ENCODE measurements around the gene NR5A1. TPM values are rescaled to one million over a fixed set of nuclear protein-coding genes. Genes with fewer than 3 reads are reported as not detected.

NR5A1 gene
- total RNA-seq, 1 experiment from 2014 or later, result not detected

DNA sequence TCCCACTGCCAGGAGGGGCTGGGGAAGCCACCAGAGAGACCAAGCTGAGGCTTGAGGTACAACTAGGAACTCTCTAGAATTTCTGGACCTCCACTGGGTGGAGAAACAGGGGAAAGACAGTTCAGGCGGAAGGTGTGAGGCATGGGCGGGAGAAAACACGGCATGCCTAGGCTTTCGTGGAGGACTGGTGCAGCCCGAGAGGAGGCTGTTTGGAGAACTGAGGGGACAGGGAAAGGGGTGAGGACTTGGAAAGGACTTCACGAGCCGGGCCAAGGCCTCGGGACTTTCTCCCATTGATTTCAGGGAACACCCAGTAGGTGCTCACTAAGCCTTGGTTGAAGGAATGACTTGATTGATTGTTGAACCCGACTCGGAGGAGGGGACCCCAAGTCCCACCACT is 66.4 kb downstream of the NR5A1 start:
- in situ Hi-C loops (cut with HindIII; ENCODE audit: low pct_unique_long_range_greater_than_20kb, low sequenced_read_pairs), result no loop called here
- no peak for DNase-seq (ENCODE audit: low read depth, low spot score)

DNA sequence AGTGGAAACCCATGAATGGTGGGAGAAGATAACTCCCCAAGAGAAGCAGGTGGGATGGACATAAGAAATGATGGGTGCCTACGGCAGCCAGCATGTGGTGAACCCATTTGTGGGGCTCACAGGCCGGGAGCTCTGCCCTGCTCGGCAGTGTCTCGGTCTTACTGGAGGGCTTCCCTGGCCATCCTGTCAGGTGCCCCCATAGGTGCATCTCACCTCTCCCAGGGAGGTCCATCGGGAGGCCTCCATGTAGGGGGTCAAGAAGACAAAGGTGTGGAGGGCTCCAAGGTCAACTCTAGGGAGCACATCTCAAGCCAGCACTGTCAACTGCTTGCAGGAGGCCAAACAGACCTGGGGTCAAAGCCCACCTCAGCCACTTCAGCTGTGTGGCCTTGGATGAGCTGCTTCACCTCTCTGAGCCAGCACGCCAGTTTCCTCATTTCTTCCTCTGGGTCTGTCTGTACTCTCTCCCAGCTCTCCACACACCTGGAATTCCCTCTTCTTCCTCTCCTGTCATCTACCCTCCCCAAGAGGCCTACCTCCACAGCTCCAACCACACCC is 67.4 kb downstream of the NR5A1 start:
- in situ Hi-C loops (cut with HindIII; ENCODE audit: low pct_unique_long_range_greater_than_20kb, low sequenced_read_pairs), result no loop called here
- DNase-seq (ENCODE audit: low read depth, low spot score), result no peak

DNA sequence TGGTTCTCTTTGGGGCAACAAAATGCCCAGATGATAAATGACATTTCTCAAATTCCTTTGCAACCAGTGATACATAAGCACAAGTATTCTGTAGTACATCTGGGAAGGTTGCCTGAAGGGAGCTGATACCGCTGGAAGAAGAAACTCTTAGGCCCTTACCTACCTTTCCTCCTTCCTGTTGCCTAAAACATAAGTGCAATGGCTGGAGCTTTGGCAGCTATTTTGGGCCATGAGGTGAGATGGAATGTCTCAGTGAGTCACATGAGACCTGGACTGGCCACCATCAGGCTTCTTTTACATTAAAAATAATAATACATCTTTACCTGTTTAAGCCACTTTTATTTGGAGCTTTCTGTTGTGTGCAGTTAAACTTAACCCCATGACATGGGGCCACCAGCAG is 68.1 kb downstream of the NR5A1 start:
- no peak for DNase-seq (ENCODE audit: low read depth, low spot score)
- in situ Hi-C loops (cut with HindIII; ENCODE audit: low pct_unique_long_range_greater_than_20kb, low sequenced_read_pairs), result no loop called here

DNA sequence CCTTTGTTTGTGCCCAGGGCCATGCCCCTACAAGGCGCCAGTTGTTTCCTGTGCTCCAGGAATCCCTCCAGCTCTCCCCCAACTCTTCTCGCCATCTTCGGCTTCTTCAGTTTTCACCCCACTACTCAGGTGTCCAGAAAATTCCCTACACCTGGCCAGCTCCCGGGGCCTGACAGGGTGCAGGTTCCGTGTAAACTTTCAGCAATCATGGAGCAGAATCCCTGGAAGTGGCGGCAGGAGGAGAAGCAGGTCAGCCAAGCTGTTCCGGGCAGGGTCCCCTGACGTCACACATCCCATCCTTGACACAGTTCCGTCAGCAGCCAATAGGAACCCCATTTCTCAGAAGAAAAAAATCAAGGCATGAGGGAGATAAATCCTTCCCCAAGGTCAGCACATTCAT is 69.1 kb downstream of the NR5A1 start:
- no peak for DNase-seq (ENCODE audit: low read depth, low spot score)
- in situ Hi-C loops (cut with HindIII; ENCODE audit: low pct_unique_long_range_greater_than_20kb, low sequenced_read_pairs), result no loop called here

DNA sequence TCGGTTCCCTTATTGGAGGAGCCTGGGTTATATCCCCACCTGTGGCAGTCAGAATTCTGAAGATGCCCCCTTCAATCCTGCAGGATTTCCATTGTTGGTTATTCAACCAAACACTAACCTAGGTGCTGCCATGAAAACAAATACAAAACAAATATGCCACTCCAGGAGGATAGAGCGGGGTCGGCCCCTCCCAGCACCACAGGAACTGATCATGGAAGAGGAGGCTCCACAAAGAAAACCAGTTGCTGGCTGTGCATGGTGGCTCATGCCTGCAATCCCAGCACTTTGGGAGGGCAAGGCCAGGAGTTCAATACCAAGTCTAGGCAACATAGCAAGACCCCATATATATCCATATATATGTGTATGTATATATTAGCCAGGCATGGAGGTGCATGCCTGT is 70.1 kb downstream of the NR5A1 start:
- in situ Hi-C loops (cut with HindIII; ENCODE audit: low pct_unique_long_range_greater_than_20kb, low sequenced_read_pairs), result no loop called here

DNA sequence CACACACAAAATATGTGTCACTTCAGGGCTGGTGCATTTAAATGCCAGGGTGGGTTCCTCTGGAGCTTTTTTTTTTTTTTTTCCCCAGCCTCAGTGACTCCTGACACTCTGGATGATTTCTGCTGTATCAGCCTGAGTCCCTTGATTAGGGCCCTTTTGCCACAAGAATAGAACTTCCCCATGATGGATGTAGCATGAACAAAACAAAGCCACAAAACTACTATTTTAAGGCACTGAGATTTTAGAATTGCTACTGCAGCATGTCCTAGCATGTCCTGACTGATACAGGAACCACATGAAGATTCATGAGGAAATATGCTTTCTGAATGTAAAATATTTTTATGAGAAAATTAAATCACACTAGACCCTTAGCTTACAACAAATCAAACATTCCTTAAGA is 70.9 kb downstream of the NR5A1 start:
- no peak for DNase-seq (ENCODE audit: low read depth, low spot score)
- in situ Hi-C loops (cut with HindIII; ENCODE audit: low pct_unique_long_range_greater_than_20kb, low sequenced_read_pairs), result no loop called here

More for the DNA sequence above, 70.1 kb downstream of the NR5A1 start:
- no peak for DNase-seq (ENCODE audit: low read depth, low spot score)

Other genes starting within 250 kb of the NR5A1 start
- 42.5 and 47.5 TPM in 2 replicates for gene NEK6, start 249.4 kb downstream of the NR5A1 start, total RNA-seq (2014; rRNA removed; shearing (Covaris generic))
- 422 and 482 TPM in 2 replicates for gene PSMB7, start 92.0 kb downstream of the NR5A1 start, total RNA-seq (2014; rRNA removed; shearing (Covaris generic))
- not detected in 2 replicates for gene ADGRD2, start 56.9 kb downstream of the NR5A1 start, total RNA-seq (2014; rRNA removed; shearing (Covaris generic))